GM10847 (cell line): Measurements from ENCODE around the gene NUP88.

ENCODE experiments used
- POLR2A ChIP-seq: IDR thresholded peaks from 2 replicates; pipeline ENCODE4 v1.6.1; 2011; ENCODE audit not compliant: insufficient read length; ENCODE audit errors: extremely low read depth

NUP88 gene

DNA sequence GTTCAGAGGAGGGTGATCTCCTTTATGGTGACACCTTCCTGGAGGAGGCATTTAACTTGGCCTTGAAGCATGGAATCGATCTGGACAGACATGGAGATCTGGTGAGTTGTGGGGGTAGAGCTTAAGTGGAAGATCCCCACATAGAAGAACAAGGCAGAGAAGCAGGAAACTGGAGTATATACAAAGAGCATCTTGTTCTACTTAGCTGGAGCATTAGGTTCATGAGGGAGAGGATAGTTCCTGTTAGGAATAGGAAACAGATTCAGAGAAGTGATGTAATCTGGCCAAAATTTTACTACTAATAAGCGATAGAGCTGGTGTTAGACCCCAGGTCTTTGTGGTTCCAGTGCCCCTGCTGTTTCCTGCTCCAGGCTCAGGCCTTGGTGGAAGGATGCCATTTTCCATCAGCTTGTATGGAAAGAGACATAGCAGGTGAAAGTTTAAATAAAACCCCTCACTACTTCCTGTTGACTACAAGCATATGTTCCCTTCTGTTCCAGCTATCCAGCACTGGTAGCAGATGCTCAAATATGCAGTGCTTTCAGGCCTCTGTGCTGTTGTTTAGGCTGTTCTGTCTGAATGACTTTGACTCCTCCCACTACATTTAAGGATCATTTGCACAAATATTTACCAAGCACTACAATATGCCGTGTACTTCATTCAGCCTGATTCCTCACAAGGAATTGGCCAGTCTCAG is 9.9 kb upstream of the NUP88 start:
- TF ChIP-seq POLR2A, result no peak

DNA sequence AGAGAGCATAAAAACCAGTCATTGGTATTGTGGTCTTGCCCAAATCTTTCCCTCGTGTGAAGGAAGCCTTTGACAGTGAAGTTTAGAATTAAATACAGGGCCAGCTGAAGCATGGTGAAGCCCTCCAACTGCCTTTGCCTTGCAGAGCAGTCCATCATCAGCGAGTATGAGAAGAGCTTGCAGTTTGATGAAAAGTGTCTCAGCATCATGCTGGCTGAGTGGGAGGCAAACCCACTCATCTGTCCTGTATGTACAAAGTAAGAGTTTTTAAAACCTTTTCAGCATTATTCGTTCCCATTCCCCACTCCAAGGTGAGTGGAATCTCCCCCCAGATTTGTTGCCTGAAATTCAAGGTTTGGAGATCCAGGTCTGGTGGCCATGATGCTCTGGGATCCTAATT is 6.4 kb upstream of the NUP88 start:
- no peak for TF ChIP-seq POLR2A

- TF ChIP-seq POLR2A, result no peak
Observed at GRCh38 chr17:5424909-5425308, 5.4 kb upstream of the NUP88 start.

DNA sequence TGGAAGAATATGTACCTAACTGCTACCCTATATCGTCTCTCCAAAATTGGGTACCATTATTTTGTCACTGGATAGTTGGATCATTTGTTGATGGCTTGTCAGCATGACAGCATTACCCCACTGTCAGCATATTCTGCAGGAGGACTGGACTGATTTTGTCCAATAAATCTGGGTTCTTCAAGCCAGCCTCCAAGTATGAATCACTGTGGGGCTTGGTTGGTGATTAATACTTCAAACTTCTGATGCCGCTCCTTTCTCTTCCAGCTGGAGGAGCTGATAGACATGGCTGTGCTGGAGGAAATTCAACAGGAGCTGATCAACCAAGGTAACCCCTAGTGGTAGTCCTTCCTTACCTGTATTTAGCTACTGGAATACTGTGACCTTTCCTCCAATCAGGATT is 3.0 kb upstream of the NUP88 start:
- TF ChIP-seq POLR2A, result no peak

DNA sequence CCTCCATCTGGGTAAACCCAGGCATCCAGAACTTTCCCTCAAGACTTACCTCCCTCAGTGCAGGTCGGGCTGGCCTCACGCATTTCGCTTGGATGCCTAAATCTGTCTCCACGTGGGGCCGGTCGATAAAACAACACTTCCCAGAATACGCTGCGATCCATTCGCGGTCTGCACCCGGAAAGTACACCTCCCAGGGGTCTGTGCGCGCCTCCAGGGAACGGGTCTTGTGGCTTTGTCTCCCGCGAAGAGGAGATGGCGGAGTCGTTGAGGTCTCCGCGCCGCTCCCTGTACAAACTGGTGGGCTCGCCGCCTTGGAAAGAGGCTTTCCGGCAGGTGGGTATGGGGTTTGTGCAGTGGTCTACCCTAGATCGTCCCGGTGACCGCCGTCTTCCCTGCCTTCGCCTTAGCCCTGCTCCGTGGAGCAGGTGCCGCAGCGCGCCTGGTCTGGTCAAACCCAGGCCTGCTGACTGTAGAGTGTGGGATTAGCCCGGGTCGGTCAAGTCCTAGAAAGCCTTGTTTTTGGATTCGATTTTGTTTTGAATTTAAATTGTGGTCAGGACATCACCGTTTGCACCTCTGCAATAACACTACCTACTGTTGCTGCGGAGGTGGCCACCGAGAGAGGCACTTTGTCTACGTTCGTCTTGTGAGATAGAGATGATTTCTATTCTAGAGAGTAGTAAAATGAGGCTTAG is 644 bp upstream of the NUP88 start, which contains the start of gene RPAIN:
RPAIN (plus strand) TSS at position 224 of the 695 bp plus-strand sequence; CDS start at position 253, 29 bp downstream.
- TF ChIP-seq POLR2A, result peak; percentile 87

DNA sequence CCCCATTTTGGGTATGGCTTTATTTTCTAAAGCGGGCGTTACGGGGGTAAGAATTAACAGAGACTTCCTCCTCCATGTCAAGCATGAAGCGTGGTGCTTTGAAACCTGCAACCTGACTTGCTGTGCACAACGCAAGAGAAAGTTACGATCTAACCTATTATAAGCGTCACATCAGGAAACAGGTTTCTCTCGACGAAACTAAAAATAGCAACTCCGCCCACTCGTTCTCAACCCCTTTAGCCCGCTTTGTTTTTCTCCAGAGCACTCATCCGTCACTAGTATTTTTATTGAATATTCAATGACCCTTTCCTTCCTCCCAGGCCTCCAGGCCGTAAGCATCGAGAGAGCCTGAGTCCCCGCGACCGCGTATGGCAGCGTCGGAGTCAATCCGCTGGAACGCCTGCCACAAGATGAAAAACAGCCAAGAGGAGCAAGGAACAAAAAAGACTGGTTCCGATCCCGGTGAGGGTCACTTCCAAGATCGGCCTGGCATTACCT is 555 bp downstream of the NUP88 start:
- no peak for TF ChIP-seq POLR2A

- no peak for TF ChIP-seq POLR2A
Observed at GRCh38 chr17:5416901-5417300, 2.6 kb downstream of the NUP88 start.

DNA sequence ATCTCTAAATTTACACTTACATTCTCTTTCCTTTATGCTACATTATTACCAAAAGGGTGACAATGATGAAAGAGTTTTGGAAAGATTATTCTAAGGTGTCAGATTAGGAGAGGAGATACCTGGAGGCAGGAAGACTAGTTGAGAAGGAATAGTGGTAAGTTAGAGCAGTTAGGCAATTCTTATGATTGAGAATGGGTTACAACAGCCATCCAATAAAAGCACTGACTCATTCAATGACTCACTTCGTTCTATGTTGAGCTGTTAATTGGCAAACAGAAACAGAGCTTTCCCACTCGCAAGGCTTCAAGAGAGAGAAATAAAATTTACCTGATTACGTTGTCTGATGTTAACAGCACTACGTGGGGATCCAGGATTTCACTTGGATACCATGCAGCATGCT is 5.8 kb downstream of the NUP88 start:
- no peak for TF ChIP-seq POLR2A

- TF ChIP-seq POLR2A, result no peak
Observed at GRCh38 chr17:5410594-5411272, 8.7 kb downstream of the NUP88 start.

GRCh38 chr17:5408186-5408585 is 11.3 kb downstream of the NUP88 start:
- no peak for TF ChIP-seq POLR2A

GRCh38 chr17:5405400-5405799 is 14.1 kb downstream of the NUP88 start:
- TF ChIP-seq POLR2A, result no peak

DNA sequence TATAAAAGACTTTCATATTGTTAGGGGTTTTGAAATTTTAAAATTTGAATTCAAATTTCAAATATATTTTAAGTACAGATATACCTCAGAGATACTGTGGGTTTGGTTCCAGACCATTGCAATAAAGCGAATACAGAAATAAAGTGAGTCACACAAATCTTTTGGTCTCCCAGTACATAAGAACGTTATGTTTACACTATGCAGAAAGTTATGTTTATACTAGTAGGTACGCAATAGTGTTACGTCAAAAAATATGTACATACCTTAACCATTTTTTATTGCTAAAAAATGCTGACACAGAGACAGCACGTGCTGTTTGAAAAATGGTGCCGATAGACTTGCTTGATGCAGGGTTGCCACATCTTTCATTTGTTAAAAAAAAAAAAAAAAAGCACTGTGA is 19.7 kb downstream of the NUP88 start:
- TF ChIP-seq POLR2A, result no peak

GRCh38 chr17:5396612-5397011 is 22.9 kb downstream of the NUP88 start:
- no peak for TF ChIP-seq POLR2A

- no peak for TF ChIP-seq POLR2A
Observed at GRCh38 chr17:5391678-5392077, 27.8 kb downstream of the NUP88 start.

GRCh38 chr17:5381542-5381941 is 37.9 kb downstream of the NUP88 start:
- no peak for TF ChIP-seq POLR2A

- no peak for TF ChIP-seq POLR2A
Observed at GRCh38 chr17:5380491-5381135, 38.8 kb downstream of the NUP88 start.
